Lower lobe of right lung (tissue), 2 donors: ENCODE measurements around the gene KCNIP1. TPM values are rescaled to one million over a fixed set of nuclear protein-coding genes. Genes with fewer than 3 reads are reported as not detected.

ENCODE experiments used
- ATAC-seq, 2 donors: fragments of 200-7000 bp; cut with Tn5 transposase; one replicate each; pipeline ENCODE4 v1.9.1; 2020 to 2022; ENCODE audit warnings: mild to moderate bottlenecking in 2 of 2, moderate library complexity in 2 of 2
- DNase-seq: peaks from one replicate; pipeline ENCODE4 v3.0.0-alpha.2; 2020
- H3K27ac ChIP-seq: fragments of 200-600 bp; one replicate; pipeline ENCODE4 v1.8.0; 2022
- H3K27me3 ChIP-seq: fragments of 200-600 bp; one replicate; pipeline ENCODE4 v1.8.0; 2022; ENCODE audit warnings: low read depth
- H3K36me3 ChIP-seq: fragments of 200-600 bp; one replicate; pipeline ENCODE4 v1.8.0; 2022; ENCODE audit warnings: mild to moderate bottlenecking
- H3K4me1 ChIP-seq: fragments of 200-600 bp; one replicate; pipeline ENCODE4 v1.8.0; 2022
- H3K4me3 ChIP-seq: fragments of 200-600 bp; one replicate; pipeline ENCODE4 v1.8.0; 2022; ENCODE audit warnings: mild to moderate bottlenecking
- H3K9me3 ChIP-seq: fragments of 200-600 bp; one replicate; pipeline ENCODE4 v1.8.0; 2022
- intact Hi-C: fragments of 100-400 bp; cut with DNase I; formaldehyde crosslinking; loops from one replicate; pipeline ENCODE4 v1.11.0; 2022
- total RNA-seq: library from RNA; stranded (reverse); fragmentation: NEBNext Ultra II Directional; extraction: Animal tissue kit (Norgen Biotek cat#: 25700); gene quantifications from one replicate; pipeline ENCODE4 v1.2.1, GENCODE V29; 2021
- TF ChIP-seq, protein P1 (sequence below): fragments of 200-600 bp; IDR thresholded peaks from one replicate; pipeline ENCODE4 v1.8.0; 2022; ENCODE audit warnings: antibody characterized with exemption, mild to moderate bottlenecking
- donor health status: DM: no; HTN: yes; CAD: no; lungs with severe emphysema.

KCNIP1 gene
- total RNA-seq, 1 donor from 2014 or later = 1.7 TPM

GRCh38 chr5:170478306-170478705 is 25.5 kb upstream of the KCNIP1 start:
- DNase-seq (no peak), ATAC-seq (no peak)
- Histone ChIP-seq H3K36me3 (no peaks in the 10 kb centered on the region), H3K9me3 (no peaks in the 10 kb centered on the region), H3K4me3 (no peak overlapping the region), H3K27ac (no peak overlapping the region), H3K27me3 (no peaks in the 10 kb centered on the region), H3K4me1 (no peaks in the 10 kb centered on the region)
- TF ChIP-seq, protein P1, sequence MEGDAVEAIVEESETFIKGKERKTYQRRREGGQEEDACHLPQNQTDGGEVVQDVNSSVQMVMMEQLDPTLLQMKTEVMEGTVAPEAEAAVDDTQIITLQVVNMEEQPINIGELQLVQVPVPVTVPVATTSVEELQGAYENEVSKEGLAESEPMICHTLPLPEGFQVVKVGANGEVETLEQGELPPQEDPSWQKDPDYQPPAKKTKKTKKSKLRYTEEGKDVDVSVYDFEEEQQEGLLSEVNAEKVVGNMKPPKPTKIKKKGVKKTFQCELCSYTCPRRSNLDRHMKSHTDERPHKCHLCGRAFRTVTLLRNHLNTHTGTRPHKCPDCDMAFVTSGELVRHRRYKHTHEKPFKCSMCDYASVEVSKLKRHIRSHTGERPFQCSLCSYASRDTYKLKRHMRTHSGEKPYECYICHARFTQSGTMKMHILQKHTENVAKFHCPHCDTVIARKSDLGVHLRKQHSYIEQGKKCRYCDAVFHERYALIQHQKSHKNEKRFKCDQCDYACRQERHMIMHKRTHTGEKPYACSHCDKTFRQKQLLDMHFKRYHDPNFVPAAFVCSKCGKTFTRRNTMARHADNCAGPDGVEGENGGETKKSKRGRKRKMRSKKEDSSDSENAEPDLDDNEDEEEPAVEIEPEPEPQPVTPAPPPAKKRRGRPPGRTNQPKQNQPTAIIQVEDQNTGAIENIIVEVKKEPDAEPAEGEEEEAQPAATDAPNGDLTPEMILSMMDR = no peak
- intact Hi-C loops = no loop called here

GRCh38 chr5:170479484-170479883 is 24.3 kb upstream of the KCNIP1 start:
- Histone ChIP-seq H3K4me3 (no peak overlapping the region), H3K9me3 (no peaks in the 10 kb centered on the region), H3K27ac (no peak overlapping the region), H3K27me3 (no peaks in the 10 kb centered on the region), H3K36me3 (no peaks in the 10 kb centered on the region), H3K4me1 (no peaks in the 10 kb centered on the region)
- no peak for DNase-seq
- intact Hi-C loops = no loop called here
- ATAC-seq = no peak
- TF ChIP-seq, protein P1 = no peak

GRCh38 chr5:170480260-170480659 is 23.6 kb upstream of the KCNIP1 start:
- Histone ChIP-seq H3K36me3 (no peaks in the 10 kb centered on the region), H3K4me3 (no peak overlapping the region), H3K4me1 (no peaks in the 10 kb centered on the region), H3K27me3 (no peaks in the 10 kb centered on the region), H3K9me3 (no peaks in the 10 kb centered on the region), H3K27ac (no peak overlapping the region)
- TF ChIP-seq, protein P1 = no peak
- ATAC-seq (no peak), DNase-seq (no peak)
- intact Hi-C loops = no loop called here

DNA sequence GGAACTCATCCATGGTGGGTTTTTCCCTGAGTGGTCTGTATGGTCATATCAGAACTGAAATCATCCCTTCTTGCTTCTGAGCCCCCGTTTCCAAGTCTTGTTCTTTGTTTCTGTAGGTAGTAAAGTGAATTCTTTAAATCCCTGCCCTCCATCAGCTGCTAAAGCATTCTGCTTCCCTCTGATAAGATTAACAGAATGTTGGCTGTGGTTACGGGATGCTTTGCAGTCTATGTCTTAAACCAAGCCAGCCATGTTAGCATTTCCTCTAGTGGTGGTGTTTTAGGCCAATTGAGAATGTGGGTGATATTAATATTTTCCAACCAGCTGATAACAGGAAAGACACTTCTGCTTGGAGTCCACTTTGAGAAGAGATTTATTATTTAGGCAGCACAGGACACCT is 22.0 kb upstream of the KCNIP1 start:
- H3K27me3 ChIP-seq = no peaks in the 10 kb centered on the region
- intact Hi-C loops = no loop called here
- no peaks in the 10 kb centered on the region for H3K9me3 ChIP-seq
- H3K4me1 ChIP-seq = no peaks in the 10 kb centered on the region
- H3K27ac ChIP-seq = no peak overlapping the region
- H3K36me3 ChIP-seq = no peaks in the 10 kb centered on the region
- TF ChIP-seq, protein P1 = no peak
- ATAC-seq = no peak
- no peak for DNase-seq
- H3K4me3 ChIP-seq = no peak overlapping the region

DNA sequence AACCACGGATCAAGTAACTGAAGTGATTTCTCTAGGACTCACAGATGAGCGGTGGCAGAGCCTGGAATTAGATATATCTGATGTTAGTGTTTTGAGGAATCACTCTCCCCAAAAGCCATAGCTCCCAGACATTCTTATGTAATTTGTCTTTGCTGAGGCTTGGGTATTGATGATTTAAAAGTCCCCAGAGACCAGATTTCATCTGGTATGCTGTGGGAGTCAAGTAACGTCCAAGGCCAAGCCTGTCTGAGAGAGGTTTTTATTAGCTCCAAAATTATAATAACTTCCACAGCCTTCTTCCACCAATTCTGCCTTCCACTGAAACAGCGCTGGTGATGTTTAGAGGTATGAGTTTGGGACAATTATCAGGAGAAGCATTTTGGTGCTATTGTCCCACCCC is 21.3 kb upstream of the KCNIP1 start:
- Histone ChIP-seq H3K36me3 (no peaks in the 10 kb centered on the region), H3K4me3 (no peak overlapping the region), H3K27ac (no peak overlapping the region), H3K27me3 (no peaks in the 10 kb centered on the region), H3K4me1 (no peaks in the 10 kb centered on the region), H3K9me3 (no peaks in the 10 kb centered on the region)
- DNase-seq (no peak), ATAC-seq (no peak)
- intact Hi-C loops = no loop called here
- TF ChIP-seq, protein P1 = no peak
